Prostate gland (tissue), 1 donor: Measurements from ENCODE around the gene SLC1A1.

Experiments
- POLR2A ChIP-seq: fragments of 450-650 bp; IDR thresholded peaks from one replicate; pipeline ENCODE4 v1.6.1; 2016; ENCODE audit warnings: antibody characterized with exemption, mild to moderate bottlenecking
- POLR2AphosphoS5 ChIP-seq: sonication (generic); formaldehyde crosslinking; IDR thresholded peaks from one replicate; pipeline ENCODE4 v1.6.1; 2017; ENCODE audit warnings: antibody characterized with exemption

DNA sequence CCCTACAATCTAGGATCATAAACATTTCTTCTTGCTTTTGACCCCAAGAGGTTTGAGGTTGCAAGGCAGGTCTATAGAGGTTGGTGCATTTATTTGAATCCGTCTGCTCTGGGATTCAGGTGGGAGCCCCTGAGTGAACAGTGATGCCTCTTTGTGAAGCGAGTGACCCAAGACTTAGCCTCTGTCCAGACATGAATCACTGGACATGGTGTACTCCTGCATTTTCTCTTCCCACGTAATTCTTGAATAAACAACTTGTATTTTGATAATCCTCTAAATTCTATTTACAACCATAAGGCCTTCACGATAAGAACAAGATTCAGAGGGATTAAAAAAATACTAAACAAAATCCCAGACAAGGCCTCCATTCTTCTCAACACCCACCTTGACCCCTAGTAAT is 104.3 kb downstream of the SLC1A1 start:
- TF ChIP-seq POLR2AphosphoS5 (no peak), POLR2A (no peak)
